Testis (tissue), 5 donors: ENCODE data around the gene COL13A1. TPM values are rescaled to one million over a fixed set of nuclear protein-coding genes. Genes with fewer than 3 reads are reported as not detected.

Source experiments
- DNase-seq: peaks from one replicate; pipeline ENCODE4 v3.0.0-alpha.2; 2019
- H3K27ac ChIP-seq, 2 donors: fragments of 200-600 bp; sonication (generic); one replicate each; pipeline ENCODE4 v1.5.1; 2019
- H3K27me3 ChIP-seq: fragments of 200-600 bp; sonication (generic); one replicate; pipeline ENCODE4 v1.5.1; 2019
- H3K36me3 ChIP-seq: fragments of 200-600 bp; sonication (generic); one replicate; pipeline ENCODE4 v1.5.1; 2017; ENCODE audit warnings: low read depth; ENCODE audit errors: missing control alignments
- H3K4me1 ChIP-seq: fragments of 200-600 bp; sonication (generic); one replicate; pipeline ENCODE4 v1.5.1; 2019
- H3K4me3 ChIP-seq, 2 donors: fragments of 200-600 bp; sonication (generic); one replicate each; pipeline ENCODE4 v1.5.1; 2017 to 2019
- H3K9me3 ChIP-seq: fragments of 200-600 bp; sonication (generic); one replicate; pipeline ENCODE4 v1.5.1; 2017
- CTCF ChIP-seq, 3 experiments: fragments of 450-650 bp in 2 of 3; fragments of 200-600 bp in 1 of 3; sonication (generic) in 1 of 3; IDR thresholded peaks; one replicate each; pipeline ENCODE4 v1.5.1; 2016 to 2019; ENCODE audit warnings: antibody characterized with exemption in 3 of 3, mild to moderate bottlenecking in 2 of 3, moderate library complexity in 1 of 3
- POLR2A ChIP-seq: fragments of 450-650 bp; IDR thresholded peaks from one replicate; pipeline ENCODE4 v1.6.1; 2017; ENCODE audit warnings: antibody characterized with exemption, mild to moderate bottlenecking, moderate library complexity
- WGBS, 2 donors: methylation state at CpG; one replicate each; pipeline ENCODE4 v1.1.5; 2018; 5-methylcytosine and 5-hydroxymethylcytosine counted together
- intact Hi-C: fragments of 100-400 bp; cut with DNase I; formaldehyde crosslinking; loops from one replicate; pipeline ENCODE4 v1.15.1; 2023; ENCODE audit warnings: low total_unique reads
- long read RNA-seq, 2 donors: transcript quantifications; one replicate each; lab custom pipeline, GENCODE V29; 2026
- polyA plus RNA-seq: library from polyadenylated mRNA; stranded (reverse); fragments of 350-450 nt; fragmentation: Illumina TruSeq; extraction: RNeasy Lipid Tissue Mini Kit (QIAGEN cat#74804); gene quantifications from one replicate; pipeline ENCODE4 v1.2.3, GENCODE V29; 2014; ENCODE audit warnings: low read depth, low replicate concordance; ENCODE audit not compliant: insufficient read depth
- total RNA-seq, 2 donors: library from RNA; depleted of rRNA; stranded (reverse); fragments of >200 nt; gene quantifications; one replicate each; pipeline ENCODE4 v1.2.3, GENCODE V29; 2016

COL13A1 gene
- 1 to 10 TPM in 1 of 2 donors, under 1 TPM in 1; 0.94 to 1.5 TPM for total RNA-seq
- 2.5 TPM for polyA plus RNA-seq
- long read RNA-seq, donor 1: 0 reads
- long read RNA-seq, donor 2: 0 reads

GRCh38 chr10:69801434-69802315, at the start of gene COL13A1:
TSS of gene COL13A1 (plus strand) at chr10:69801906. CDS start at chr10:69802424, 518 bp downstream.
- DNase-seq: peak; percentile 18
- Histone ChIP-seq H3K4me3 (peak within 1 kb of the TSS; percentile 10 to 48), H3K36me3 (no peaks in the 10 kb centered on the region), H3K27me3 (no peaks in the 10 kb centered on the region), H3K9me3 (no peaks in the 10 kb centered on the region), H3K4me1 (peaks cover 17% of the 10 kb centered on the region), H3K27ac (no peak within 1 kb of the TSS)
- WGBS, 2 donors: 3 to 4% methylated on average over 33 to 51 of the region's 58 CpGs
- intact Hi-C loops: no loop called here
- TF ChIP-seq CTCF (IDR thresholded peaks at IDR 0.05) (no peak), POLR2A (no peak)

- Histone ChIP-seq H3K27me3 (no peaks in the 10 kb centered on the region), H3K9me3 (no peaks in the 10 kb centered on the region), H3K27ac (no peak overlapping the region), H3K4me1 (no peaks in the 10 kb centered on the region), H3K4me3 (no peak overlapping the region), H3K36me3 (no peaks in the 10 kb centered on the region)
- intact Hi-C loops: no loop called here
- TF ChIP-seq POLR2A (no peak), CTCF (IDR thresholded peaks at IDR 0.05) (no peak)
- no peak for DNase-seq
- 78 to 81% methylated on average over 7 of the region's 7 CpGs for WGBS, 2 donors
Observed at GRCh38 chr10:69752479-69752878, 49.2 kb upstream of the COL13A1 start.

- 85 to 96% methylated on average over 1 of the region's 1 CpG for WGBS, 2 donors
Observed at GRCh38 chr10:69756279-69756678, 45.4 kb upstream of the COL13A1 start.

GRCh38 chr10:69757206-69757552, 44.5 kb upstream of the COL13A1 start:
- Histone ChIP-seq H3K36me3 (no peaks in the 10 kb centered on the region), H3K27me3 (no peaks in the 10 kb centered on the region), H3K27ac (no peak overlapping the region), H3K4me3 (no peak overlapping the region), H3K4me1 (no peaks in the 10 kb centered on the region), H3K9me3 (no peaks in the 10 kb centered on the region)
- intact Hi-C loops: no loop called here
- WGBS, 2 donors: 73 to 79% methylated on average over 4 to 5 of the region's 5 CpGs
- DNase-seq: no peak
- TF ChIP-seq CTCF (IDR thresholded peaks at IDR 0.05) (no peak), POLR2A (no peak)

More at GRCh38 chr10:69756279-69756678, 45.4 kb upstream of the COL13A1 start:
- Histone ChIP-seq H3K9me3 (no peaks in the 10 kb centered on the region), H3K27ac (no peak overlapping the region), H3K4me3 (no peak overlapping the region), H3K27me3 (no peaks in the 10 kb centered on the region), H3K4me1 (no peaks in the 10 kb centered on the region), H3K36me3 (no peaks in the 10 kb centered on the region)
- TF ChIP-seq CTCF (IDR thresholded peaks at IDR 0.05): no peak
- TF ChIP-seq POLR2A: no peak
- intact Hi-C loops: no loop called here
- no peak for DNase-seq
